Keratinocyte (primary cell): ENCODE results near the gene CSMD2.

Experiments
- EZH2 ChIP-seq: IDR thresholded peaks from one replicate; pipeline ENCODE4 v1.6.1; 2012; ENCODE audit warnings: inconsistent platforms, mild to moderate bottlenecking, low read length, moderate library complexity
- TF ChIP-seq, protein P1 (sequence below), 3 experiments: IDR thresholded peaks in 1 of 3; conservative IDR thresholded peaks in 1 of 3; optimal IDR thresholded peaks in 1 of 3; 2 replicates in 2 of 3; 3 replicates in 1 of 3; pipeline versions ENCODE3 to v1.5.1; 2011; ENCODE audit warnings: low read length in 3 of 3, mild to moderate bottlenecking in 3 of 3, moderate library complexity in 2 of 3, control low read depth in 1 of 3, inconsistent platforms in 1 of 3; ENCODE audit not compliant: insufficient read depth in 2 of 3; ENCODE audit errors: extremely low read depth in 1 of 3

DNA sequence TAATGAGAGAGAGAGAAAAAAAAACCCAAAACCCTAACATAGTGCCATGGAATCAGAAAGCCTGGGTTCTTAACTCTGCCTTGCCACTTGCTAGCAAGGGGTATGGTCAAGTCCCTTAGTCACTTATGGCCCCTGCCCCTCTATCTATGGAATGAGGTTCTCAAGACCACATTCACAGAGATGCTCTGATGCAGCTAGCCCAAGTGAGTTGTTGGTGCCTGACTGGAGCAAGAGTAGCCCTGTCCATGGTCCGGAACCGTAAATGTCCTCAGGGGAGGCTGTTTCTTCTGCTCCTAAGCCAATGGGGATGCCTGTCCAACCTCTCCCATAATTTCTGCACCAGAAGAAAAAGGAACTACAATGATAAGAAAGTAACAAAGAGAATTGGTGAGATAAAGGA is 56.8 kb downstream of the CSMD2 start:
- TF ChIP-seq, protein P1, sequence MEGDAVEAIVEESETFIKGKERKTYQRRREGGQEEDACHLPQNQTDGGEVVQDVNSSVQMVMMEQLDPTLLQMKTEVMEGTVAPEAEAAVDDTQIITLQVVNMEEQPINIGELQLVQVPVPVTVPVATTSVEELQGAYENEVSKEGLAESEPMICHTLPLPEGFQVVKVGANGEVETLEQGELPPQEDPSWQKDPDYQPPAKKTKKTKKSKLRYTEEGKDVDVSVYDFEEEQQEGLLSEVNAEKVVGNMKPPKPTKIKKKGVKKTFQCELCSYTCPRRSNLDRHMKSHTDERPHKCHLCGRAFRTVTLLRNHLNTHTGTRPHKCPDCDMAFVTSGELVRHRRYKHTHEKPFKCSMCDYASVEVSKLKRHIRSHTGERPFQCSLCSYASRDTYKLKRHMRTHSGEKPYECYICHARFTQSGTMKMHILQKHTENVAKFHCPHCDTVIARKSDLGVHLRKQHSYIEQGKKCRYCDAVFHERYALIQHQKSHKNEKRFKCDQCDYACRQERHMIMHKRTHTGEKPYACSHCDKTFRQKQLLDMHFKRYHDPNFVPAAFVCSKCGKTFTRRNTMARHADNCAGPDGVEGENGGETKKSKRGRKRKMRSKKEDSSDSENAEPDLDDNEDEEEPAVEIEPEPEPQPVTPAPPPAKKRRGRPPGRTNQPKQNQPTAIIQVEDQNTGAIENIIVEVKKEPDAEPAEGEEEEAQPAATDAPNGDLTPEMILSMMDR (optimal IDR thresholded peaks at IDR 0.05 in 1 of 3, IDR thresholded peaks at IDR 0.05 in 1 of 3, conservative IDR thresholded peaks at IDR 0.05 in 1 of 3; ENCODE audit: extremely low read depth in 1 of 3, insufficient read depth in 2 of 3, low read length in 3 of 3): no peak
- TF ChIP-seq EZH2: no peak
